ENCODE measurements around the gene MAMDC4. TPM values are rescaled to one million over a fixed set of nuclear protein-coding genes. Genes with fewer than 3 reads are reported as not detected.

The MAMDC4 gene
- total and polyA plus RNA-seq, 2 of the 13 experiments (the other 11 are each of a cell fraction or from before 2014, with no cell fraction given) = 6.0 to 6.8 TPM

- TF ChIP-seq HINFP (CRISPR knock-in tag; IDR thresholded peaks at IDR 0.05; ENCODE audit: low read depth) = no peak
- no peak for TF ChIP-seq ZNF749 (CRISPR knock-in tag; IDR thresholded peaks at IDR 0.05; ENCODE audit: borderline replicate concordance)
- no peak for TF ChIP-seq FUBP1 (CRISPR knock-in tag; IDR thresholded peaks at IDR 0.05; ENCODE audit: borderline replicate concordance)
- TF ChIP-seq NFYC (CRISPR knock-in tag; IDR thresholded peaks at IDR 0.05) = 0 out of 2 replicates have a peak, but pooled peaks have one; percentile 14
- TF ChIP-seq AFF4 (CRISPR knock-in tag; IDR thresholded peaks at IDR 0.05) = no peak
- no peak for TF ChIP-seq TP53 (CRISPR knock-in tag; conservative IDR thresholded peaks at IDR 0.05)
- TF ChIP-seq SMAD9 (CRISPR knock-in tag; IDR thresholded peaks at IDR 0.05) = no peak
- TF ChIP-seq GMEB1 (CRISPR knock-in tag; IDR thresholded peaks at IDR 0.05; ENCODE audit: borderline replicate concordance) = no peak
- no peak; the same call in 1 of the 2 replicates for TF ChIP-seq ZGPAT (CRISPR knock-in tag; IDR thresholded peaks at IDR 0.05)
- no peak for TF ChIP-seq NFIB (CRISPR knock-in tag; IDR thresholded peaks at IDR 0.05; ENCODE audit: borderline replicate concordance)
- no peak for TF ChIP-seq RARA (CRISPR knock-in tag; IDR thresholded peaks at IDR 0.05)
- TF ChIP-seq ZNF20 (CRISPR knock-in tag; IDR thresholded peaks at IDR 0.05) = no peak
- TF ChIP-seq IKZF5 (CRISPR knock-in tag; IDR thresholded peaks at IDR 0.05) = no peak
- no peak for TF ChIP-seq BRCA1 (CRISPR knock-in tag; IDR thresholded peaks at IDR 0.05)
Observed at GRCh38 chr9:136886610-136887597, 34.8 kb downstream of the MAMDC4 start (continued).
